Measurements from ENCODE around the gene COLGALT1. TPM values are rescaled to one million over a fixed set of nuclear protein-coding genes. Genes with fewer than 3 reads are reported as not detected.

Gene COLGALT1
- total and polyA plus RNA-seq, 7 experiments from 2014 or later: 13.2 to 70.6 (median 57.6) TPM

GRCh38 chr19:17538684-17539237 lies 16.7 kb upstream of the COLGALT1 start:
- H3K27me3 Mint-ChIP-seq: peaks cover 0 to 34% (median 0%) of the 10 kb centered on the region in 5 donors
- H3K4me1 Mint-ChIP-seq: peaks cover 7 to 23% (median 16%) of the 10 kb centered on the region in 7 donors
- Histone ChIP-seq H3K4me3 (ENCODE audit: low read length) (peak overlapping the region; percentile 68), H3K4me1 (ENCODE audit: control insufficient read depth in 2 of 2, insufficient read depth in 2 of 2, low read length in 2 of 2) (peaks cover 9 to 10% of the 10 kb centered on the region in 2 donors), H3K36me3 (ENCODE audit: control insufficient read depth in 2 of 3, insufficient read depth in 3 of 3, low read length in 3 of 3) (no peaks in the 10 kb centered on the region), H3K27ac (ENCODE audit: low read depth, low read length) (peak overlapping the region; percentile 67), H3K9me3 (ENCODE audit: control insufficient read depth in 2 of 3, low read length in 3 of 3) (no peaks in the 10 kb centered on the region), H3K27me3 (ENCODE audit: control insufficient read depth in 2 of 2, insufficient read depth in 2 of 2, low read length in 2 of 2) (no peaks in the 10 kb centered on the region)
- H3K4me3 Mint-ChIP-seq: peak overlapping the region; percentile 68 to 86 (median 76)
- intact Hi-C loops (cut with micrococcal nuclease): loop anchor here (1.0 to 5.0 kb wide), 7 partner anchors 17 to 1664 kb away; partner anchors contain the start of genes COLGALT1 (in 2 of the 2), NR2C2AP (in 1 of the 2), PGLS (in 1 of the 2) and SLC27A1 (in 1 of the 2)
- POLR2A ChIA-PET: interaction anchor here (1.3 to 2.5 kb wide), 3 partner anchors 12 to 27 kb away, joined by 3 to 8 read pairs (median 6); partner anchors contain the start of gene PGLS
- peak overlapping the region in 5 of 9 donors; percentile 21 to 68 (median 55) for H3K27ac Mint-ChIP-seq
- no peaks in the 10 kb centered on the region for H3K36me3 Mint-ChIP-seq
- peaks cover 0 to 2% (median 0%) of the 10 kb centered on the region in 11 donors for H3K9me3 Mint-ChIP-seq
- DNase-seq (no peak), ATAC-seq (no peak)
- CTCF ChIA-PET: interaction anchor here (0.6 to 1.0 kb wide), 3 partner anchors 14 to 31 kb away, joined by 3 to 5 read pairs (median 4); no protein-coding TSS in a partner anchor

GRCh38 chr19:17539238-17540117 lies 16.0 kb upstream of the COLGALT1 start:
- peak overlapping the region; percentile 68 for H3K4me3 ChIP-seq (ENCODE audit: low read length)
- H3K4me1 ChIP-seq (ENCODE audit: control insufficient read depth in 2 of 2, insufficient read depth in 2 of 2, low read length in 2 of 2): peaks cover 9 to 10% of the 10 kb centered on the region in 2 donors
- ChIA-PET POLR2A (interaction anchor here (1.3 to 2.5 kb wide), 3 partner anchors 11 to 28 kb away, joined by 3 to 8 read pairs (median 6); partner anchors contain the start of gene PGLS), CTCF (interaction anchor here (0.7 kb wide), 2 partner anchors 15 to 18 kb away, joined by 4 read pairs; no protein-coding TSS in a partner anchor)
- peaks cover 7 to 23% (median 16%) of the 10 kb centered on the region in 7 donors for H3K4me1 Mint-ChIP-seq
- H3K4me3 Mint-ChIP-seq: peak overlapping the region; percentile 84 to 90 (median 86)
- H3K27ac ChIP-seq (ENCODE audit: low read depth, low read length): peak overlapping the region; percentile 67
- DNase-seq (peak; percentile 87 to 99 (median 94)), ATAC-seq (peak; percentile 100)
- peak overlapping the region; percentile 16 to 81 (median 62) for H3K27ac Mint-ChIP-seq
- H3K36me3 Mint-ChIP-seq: no peaks in the 10 kb centered on the region
- H3K9me3 Mint-ChIP-seq: peaks cover 0 to 2% (median 0%) of the 10 kb centered on the region in 11 donors
- no peaks in the 10 kb centered on the region for H3K9me3 ChIP-seq (ENCODE audit: control insufficient read depth in 2 of 3, low read length in 3 of 3)
- no peaks in the 10 kb centered on the region for H3K27me3 ChIP-seq (ENCODE audit: control insufficient read depth in 2 of 2, insufficient read depth in 2 of 2, low read length in 2 of 2)
- intact Hi-C loops (cut with micrococcal nuclease): loop anchor here (1.0 to 5.0 kb wide), 7 partner anchors 16 to 1663 kb away; partner anchors contain the start of genes COLGALT1 (in 2 of the 2), NR2C2AP (in 1 of the 2), PGLS (in 1 of the 2) and SLC27A1 (in 1 of the 2)
- H3K27me3 Mint-ChIP-seq: peaks cover 0 to 34% (median 0%) of the 10 kb centered on the region in 5 donors
- no peaks in the 10 kb centered on the region for H3K36me3 ChIP-seq (ENCODE audit: control insufficient read depth in 2 of 3, insufficient read depth in 3 of 3, low read length in 3 of 3)

- POLR2A ChIA-PET: interaction anchor here (1.7 to 2.5 kb wide), 2 partner anchors 17 to 29 kb away, joined by 6 to 8 read pairs; partner anchors contain the start of gene PGLS
- Histone ChIP-seq H3K36me3 (ENCODE audit: control insufficient read depth in 2 of 3, insufficient read depth in 3 of 3, low read length in 3 of 3) (no peaks in the 10 kb centered on the region), H3K27ac (ENCODE audit: low read depth, low read length) (no peak overlapping the region), H3K4me1 (ENCODE audit: control insufficient read depth in 2 of 2, insufficient read depth in 2 of 2, low read length in 2 of 2) (peaks cover 9 to 10% of the 10 kb centered on the region in 2 donors), H3K27me3 (ENCODE audit: control insufficient read depth in 2 of 2, insufficient read depth in 2 of 2, low read length in 2 of 2) (no peaks in the 10 kb centered on the region), H3K4me3 (ENCODE audit: low read length) (no peak overlapping the region), H3K9me3 (ENCODE audit: control insufficient read depth in 2 of 3, low read length in 3 of 3) (no peaks in the 10 kb centered on the region)
- H3K9me3 Mint-ChIP-seq: peaks cover 0 to 2% (median 0%) of the 10 kb centered on the region in 11 donors
- H3K4me1 Mint-ChIP-seq: peaks cover 7 to 23% (median 16%) of the 10 kb centered on the region in 7 donors
- intact Hi-C loops (cut with micrococcal nuclease): no loop called here
- DNase-seq (no peak), ATAC-seq (no peak)
- H3K36me3 Mint-ChIP-seq: no peaks in the 10 kb centered on the region
- CTCF ChIA-PET: interaction anchor here (0.6 to 0.7 kb wide), 2 partner anchors 18 to 698 kb away, joined by 3 to 4 read pairs; no protein-coding TSS in a partner anchor
- peak overlapping the region in 2 of 9 donors; percentile 24 to 75 for H3K27ac Mint-ChIP-seq
- peak overlapping the region in 3 of 10 donors; percentile 16 to 84 (median 59) for H3K4me3 Mint-ChIP-seq
- peaks cover 0 to 34% (median 0%) of the 10 kb centered on the region in 5 donors for H3K27me3 Mint-ChIP-seq
Measured at GRCh38 chr19:17540174-17540573, 15.3 kb upstream of the COLGALT1 start.

- ATAC-seq (no peak), DNase-seq (no peak)
- Histone ChIP-seq H3K27me3 (ENCODE audit: control insufficient read depth in 2 of 2, insufficient read depth in 2 of 2, low read length in 2 of 2) (no peaks in the 10 kb centered on the region), H3K4me1 (ENCODE audit: control insufficient read depth in 2 of 2, insufficient read depth in 2 of 2, low read length in 2 of 2) (peaks cover 9 to 10% of the 10 kb centered on the region in 2 donors), H3K4me3 (ENCODE audit: low read length) (no peak overlapping the region), H3K36me3 (ENCODE audit: control insufficient read depth in 2 of 3, insufficient read depth in 3 of 3, low read length in 3 of 3) (no peaks in the 10 kb centered on the region), H3K27ac (ENCODE audit: low read depth, low read length) (no peak overlapping the region), H3K9me3 (ENCODE audit: control insufficient read depth in 2 of 3, low read length in 3 of 3) (no peaks in the 10 kb centered on the region)
- POLR2A ChIA-PET: no interaction called here
- Mint-ChIP-seq H3K9me3 (peaks cover 0 to 2% (median 0%) of the 10 kb centered on the region in 11 donors), H3K4me1 (peaks cover 7 to 23% (median 16%) of the 10 kb centered on the region in 7 donors), H3K27me3 (peaks cover 0 to 30% (median 0%) of the 10 kb centered on the region in 5 donors), H3K4me3 (peak overlapping the region in 3 of 10 donors; percentile 22 to 44 (median 38)), H3K27ac (peak overlapping the region in 7 of 9 donors; percentile 6 to 75 (median 48)), H3K36me3 (no peaks in the 10 kb centered on the region)
- CTCF ChIA-PET: no interaction called here
- intact Hi-C loops (cut with micrococcal nuclease): no loop called here
Measured at GRCh38 chr19:17541184-17541759, 14.2 kb upstream of the COLGALT1 start.

GRCh38 chr19:17542042-17542441 lies 13.4 kb upstream of the COLGALT1 start:
- intact Hi-C loops (cut with micrococcal nuclease): no loop called here
- no peak overlapping the region for H3K4me3 ChIP-seq (ENCODE audit: low read length)

More at GRCh38 chr19:17542042-17542441, 13.4 kb upstream of the COLGALT1 start:
- CTCF ChIA-PET: no interaction called here
- Histone ChIP-seq H3K27ac (ENCODE audit: low read depth, low read length) (no peak overlapping the region), H3K9me3 (ENCODE audit: control insufficient read depth in 2 of 3, low read length in 3 of 3) (no peaks in the 10 kb centered on the region), H3K4me1 (ENCODE audit: control insufficient read depth in 2 of 2, insufficient read depth in 2 of 2, low read length in 2 of 2) (peaks cover 9 to 10% of the 10 kb centered on the region in 2 donors), H3K27me3 (ENCODE audit: control insufficient read depth in 2 of 2, insufficient read depth in 2 of 2, low read length in 2 of 2) (no peaks in the 10 kb centered on the region), H3K36me3 (ENCODE audit: control insufficient read depth in 2 of 3, insufficient read depth in 3 of 3, low read length in 3 of 3) (no peaks in the 10 kb centered on the region)
- DNase-seq (no peak), ATAC-seq (no peak)
- Mint-ChIP-seq H3K27ac (peak overlapping the region in 2 of 9 donors; percentile 45 to 89), H3K36me3 (no peaks in the 10 kb centered on the region), H3K4me1 (peaks cover 7 to 23% (median 16%) of the 10 kb centered on the region in 7 donors), H3K27me3 (peaks cover 0 to 25% (median 0%) of the 10 kb centered on the region in 5 donors), H3K9me3 (peaks cover 0 to 2% (median 0%) of the 10 kb centered on the region in 11 donors), H3K4me3 (no peak overlapping the region)
- POLR2A ChIA-PET: no interaction called here

Data from naive thymus-derived CD4-positive, alpha-beta T cell (primary cell).